Progenitor cell of endocrine pancreas (in vitro differentiated cells): ENCODE data around the gene ANKRD50. TPM values are rescaled to one million over a fixed set of nuclear protein-coding genes. Genes with fewer than 3 reads are reported as not detected.

Source experiments
- DNase-seq: peaks from one replicate; pipeline ENCODE4 v3.0.0; 2021; ENCODE audit warnings: low spot score; ENCODE audit not compliant: unreplicated experiment
- H3K27ac Mint-ChIP-seq: 2 replicates; pipeline ENCODE4 v1.8.0; 2021; ENCODE audit warnings: mild to moderate bottlenecking, moderate library complexity, mixed read lengths
- H3K27me3 Mint-ChIP-seq: 2 replicates; pipeline ENCODE4 v1.8.0; 2021; ENCODE audit warnings: mixed read lengths
- H3K36me3 Mint-ChIP-seq: 2 replicates; pipeline ENCODE4 v1.8.0; 2022; ENCODE audit warnings: mixed read lengths; ENCODE audit not compliant: insufficient read depth
- H3K4me1 Mint-ChIP-seq: 2 replicates; pipeline ENCODE4 v1.8.0; 2021; ENCODE audit warnings: low read depth, mixed read lengths
- H3K4me3 Mint-ChIP-seq: 2 replicates; pipeline ENCODE4 v1.8.0; 2021; ENCODE audit warnings: low read depth, mild to moderate bottlenecking, moderate library complexity, mixed read lengths
- H3K9me3 Mint-ChIP-seq: 2 replicates; pipeline ENCODE4 v1.8.0; 2021; ENCODE audit warnings: low read depth, mixed read lengths
- CTCF ChIP-seq: fragments of 200-600 bp; sonication (generic); IDR thresholded peaks from one replicate; pipeline ENCODE4 v1.5.0; 2021; ENCODE audit warnings: antibody characterized with exemption, mild to moderate bottlenecking; ENCODE audit not compliant: unreplicated experiment
- total RNA-seq: library from RNA; stranded (reverse); gene quantifications from 2 replicates; pipeline ENCODE4 v1.2.1, GENCODE V29; 2021

The ANKRD50 gene
- total RNA-seq, 1 donor from 2014 or later = 28.0 TPM

GRCh38 chr4:124708517-124709300 is 3.8 kb downstream of the ANKRD50 start:
- H3K4me3 Mint-ChIP-seq = peak overlapping the region; percentile 51
- peaks cover 25% of the 10 kb centered on the region for H3K36me3 Mint-ChIP-seq
- DNase-seq = no peak
- no peaks in the 10 kb centered on the region for H3K27me3 Mint-ChIP-seq
- H3K4me1 Mint-ChIP-seq = peaks cover 25% of the 10 kb centered on the region
- peak overlapping the region; percentile 69 for H3K27ac Mint-ChIP-seq
- peaks cover 2% of the 10 kb centered on the region for H3K9me3 Mint-ChIP-seq
- no peak for TF ChIP-seq CTCF

GRCh38 chr4:124705393-124705792 is 7.1 kb downstream of the ANKRD50 start:
- no peak overlapping the region for H3K27ac Mint-ChIP-seq
- TF ChIP-seq CTCF = no peak

GRCh38 chr4:124703154-124703553 is 9.4 kb downstream of the ANKRD50 start:
- Mint-ChIP-seq H3K4me3 (no peak overlapping the region), H3K4me1 (peaks cover 20% of the 10 kb centered on the region), H3K27me3 (no peaks in the 10 kb centered on the region), H3K9me3 (peaks cover 6% of the 10 kb centered on the region), H3K27ac (no peak overlapping the region), H3K36me3 (peaks cover 48% of the 10 kb centered on the region)
- DNase-seq = no peak
- TF ChIP-seq CTCF = no peak

More at GRCh38 chr4:124705393-124705792, 7.1 kb downstream of the ANKRD50 start:
- H3K4me3 Mint-ChIP-seq = no peak overlapping the region
- DNase-seq = no peak
- peaks cover 42% of the 10 kb centered on the region for H3K36me3 Mint-ChIP-seq
- H3K4me1 Mint-ChIP-seq = peaks cover 31% of the 10 kb centered on the region
- no peaks in the 10 kb centered on the region for H3K27me3 Mint-ChIP-seq
- H3K9me3 Mint-ChIP-seq = peaks cover 2% of the 10 kb centered on the region

GRCh38 chr4:124697441-124697840 is 15.1 kb downstream of the ANKRD50 start:
- Mint-ChIP-seq H3K4me1 (peaks cover 4% of the 10 kb centered on the region), H3K27me3 (no peaks in the 10 kb centered on the region), H3K36me3 (peaks cover 49% of the 10 kb centered on the region), H3K27ac (no peak overlapping the region), H3K9me3 (peaks cover 22% of the 10 kb centered on the region), H3K4me3 (no peak overlapping the region)
- no peak for DNase-seq
- TF ChIP-seq CTCF = no peak

- Mint-ChIP-seq H3K36me3 (peaks cover 46% of the 10 kb centered on the region), H3K27ac (no peak overlapping the region), H3K4me1 (peaks cover 4% of the 10 kb centered on the region), H3K4me3 (no peak overlapping the region), H3K27me3 (no peaks in the 10 kb centered on the region), H3K9me3 (peaks cover 25% of the 10 kb centered on the region)
- no peak for DNase-seq
- TF ChIP-seq CTCF = no peak
Observed at GRCh38 chr4:124696182-124696581, 16.4 kb downstream of the ANKRD50 start.
